ENCODE results near the gene EMX2. TPM values are rescaled to one million over a fixed set of nuclear protein-coding genes. Genes with fewer than 3 reads are reported as not detected.

Gene EMX2
- total and polyA plus RNA-seq, 10 of the 15 experiments (the other 5 are each of a cell fraction or from before 2014, with no cell fraction given), result 0.12 TPM; not detected in 9

GRCh38 chr10:117578999-117579590, 36.5 kb downstream of the EMX2 start:
- Histone ChIP-seq H3K9me3 (replicated peaks; ENCODE audit: control insufficient read depth, insufficient read depth, low read length) (no peaks in the 10 kb centered on the region), H2AFZ (ENCODE audit: control insufficient read depth, low read depth, low read length) (no peak overlapping the region), H3K9ac (ENCODE audit: control insufficient read depth, insufficient read depth, low read length) (no peak overlapping the region), H3K79me2 (ENCODE audit: control insufficient read depth, insufficient read depth, low read length) (no peaks in the 10 kb centered on the region), H3K4me2 (ENCODE audit: control insufficient read depth, insufficient read depth) (no peak overlapping the region), H3K4me1 (ENCODE audit: control insufficient read depth, insufficient read depth, low read length) (no peaks in the 10 kb centered on the region), H3K27me3 (replicated peaks in 1 of 2; ENCODE audit: control insufficient read depth in 2 of 2, insufficient read depth in 2 of 2, low read length in 1 of 2) (no peaks in the 10 kb centered on the region; a peak in 3 of 4 replicates), H3K36me3 (ENCODE audit: control insufficient read depth in 2 of 2, insufficient read depth in 2 of 2, low read length in 1 of 2) (no peaks in the 10 kb centered on the region), H4K20me1 (ENCODE audit: control insufficient read depth, insufficient read depth) (no peaks in the 10 kb centered on the region), H3K27ac (ENCODE audit: control insufficient read depth, insufficient read depth) (no peak overlapping the region), H3K4me3 (no peak overlapping the region)
- RAD21 ChIA-PET (ENCODE audit: unreplicated experiment), result no interaction called here
- ATAC-seq (no peak), DNase-seq (ENCODE audit: low read depth, low spot score) (no peak), FAIRE-seq (no peak)
- 35% methylated on average over 5 of the region's 5 CpGs for WGBS (ENCODE audit: insufficient coverage, insufficient replicate concordance, low lambda C conversion rate, missing lambda C conversion rate)
- no peak for TF ChIP-seq E2F8 (IDR thresholded peaks at IDR 0.05; ENCODE audit: low read depth, partially characterized antibody)
- 0 out of 2 replicates have a peak, but pooled peaks have one; percentile 20 for TF ChIP-seq ATF7 (IDR thresholded peaks at IDR 0.05; ENCODE audit: low read depth)
- TF ChIP-seq BCL11A (IDR thresholded peaks at IDR 0.05; ENCODE audit: low read depth, low read length), result no peak
- no peak for TF ChIP-seq RELA (IDR thresholded peaks at IDR 0.05; ENCODE audit: borderline replicate concordance, partially characterized antibody)
- in situ Hi-C loops (cut with MboI) (no loop called here), intact Hi-C loops (cut with micrococcal nuclease; ENCODE audit: unreplicated experiment) (no loop called here)
- POLR2A ChIA-PET, result no interaction called here
- BruUV-seq (replicated peaks), result no TSS peak
- SMC1A ChIA-PET (ENCODE audit: uncharacterized antibody, unreplicated experiment), result interaction anchor here (1.2 kb wide), 1 partner anchor 41 kb away, joined by 3 read pairs; no protein-coding TSS in a partner anchor
- CTCF ChIA-PET, result interaction anchor here (1.0 kb wide), 1 partner anchor 9 kb away, joined by 3 read pairs; no protein-coding TSS in a partner anchor

- intact Hi-C loops (cut with micrococcal nuclease; ENCODE audit: unreplicated experiment) (no loop called here), in situ Hi-C loops (cut with MboI) (no loop called here)
- no peaks in the 10 kb centered on the region for H3K4me1 ChIP-seq (ENCODE audit: control insufficient read depth, insufficient read depth, low read length)
- FAIRE-seq (no peak), ATAC-seq (no peak), DNase-seq (ENCODE audit: low read depth, low spot score) (no peak)
- H3K36me3 ChIP-seq (ENCODE audit: control insufficient read depth in 2 of 2, insufficient read depth in 2 of 2, low read length in 1 of 2), result no peaks in the 10 kb centered on the region
- no peak overlapping the region for H2AFZ ChIP-seq (ENCODE audit: control insufficient read depth, low read depth, low read length)
- POLR2A ChIA-PET, result no interaction called here
- H3K27me3 ChIP-seq (replicated peaks in 1 of 2; ENCODE audit: control insufficient read depth in 2 of 2, insufficient read depth in 2 of 2, low read length in 1 of 2), result no peaks in the 10 kb centered on the region; a peak in 3 of 4 replicates
- no peaks in the 10 kb centered on the region for H3K79me2 ChIP-seq (ENCODE audit: control insufficient read depth, insufficient read depth, low read length)
- H4K20me1 ChIP-seq (ENCODE audit: control insufficient read depth, insufficient read depth), result no peaks in the 10 kb centered on the region
- no peaks in the 10 kb centered on the region for H3K9me3 ChIP-seq (replicated peaks; ENCODE audit: control insufficient read depth, insufficient read depth, low read length)
- BruUV-seq (replicated peaks), result no TSS peak
- H3K27ac ChIP-seq (ENCODE audit: control insufficient read depth, insufficient read depth), result no peak overlapping the region
- CTCF ChIA-PET, result no interaction called here
- no peak overlapping the region for H3K9ac ChIP-seq (ENCODE audit: control insufficient read depth, insufficient read depth, low read length)
- RAD21 ChIA-PET (ENCODE audit: unreplicated experiment), result no interaction called here
- SMC1A ChIA-PET (ENCODE audit: uncharacterized antibody, unreplicated experiment), result no interaction called here
- H3K4me2 ChIP-seq (ENCODE audit: control insufficient read depth, insufficient read depth), result no peak overlapping the region
- H3K4me3 ChIP-seq, result no peak overlapping the region
- WGBS (ENCODE audit: insufficient coverage, insufficient replicate concordance, low lambda C conversion rate, missing lambda C conversion rate), result 38% methylated on average over 2 of the region's 2 CpGs
- TF ChIP-seq ZNF687 (IDR thresholded peaks at IDR 0.05) (no peak), WRNIP1 (IDR thresholded peaks at IDR 0.05; ENCODE audit: borderline replicate concordance, low read depth, low read length) (no peak), SPI1 (IDR thresholded peaks at IDR 0.05; ENCODE audit: borderline replicate concordance, insufficient read depth, low read depth, low read length) (no peak)
- TF ChIP-seq, protein P1, sequence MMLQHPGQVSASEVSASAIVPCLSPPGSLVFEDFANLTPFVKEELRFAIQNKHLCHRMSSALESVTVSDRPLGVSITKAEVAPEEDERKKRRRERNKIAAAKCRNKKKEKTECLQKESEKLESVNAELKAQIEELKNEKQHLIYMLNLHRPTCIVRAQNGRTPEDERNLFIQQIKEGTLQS (IDR thresholded peaks at IDR 0.05; ENCODE audit: borderline replicate concordance, extremely low read depth, low read depth, low read length), result no peak
These were observed 39.4 kb downstream of the EMX2 start for GRCh38 chr10:117581961-117582360.

Data from GM12878 (cell line).